Measurements from ENCODE around the gene KRTAP5-2. TPM values are rescaled to one million over a fixed set of nuclear protein-coding genes. Genes with fewer than 3 reads are reported as not detected.

Gene KRTAP5-2
- total RNA-seq, 1 donor from 2014 or later: not detected

DNA sequence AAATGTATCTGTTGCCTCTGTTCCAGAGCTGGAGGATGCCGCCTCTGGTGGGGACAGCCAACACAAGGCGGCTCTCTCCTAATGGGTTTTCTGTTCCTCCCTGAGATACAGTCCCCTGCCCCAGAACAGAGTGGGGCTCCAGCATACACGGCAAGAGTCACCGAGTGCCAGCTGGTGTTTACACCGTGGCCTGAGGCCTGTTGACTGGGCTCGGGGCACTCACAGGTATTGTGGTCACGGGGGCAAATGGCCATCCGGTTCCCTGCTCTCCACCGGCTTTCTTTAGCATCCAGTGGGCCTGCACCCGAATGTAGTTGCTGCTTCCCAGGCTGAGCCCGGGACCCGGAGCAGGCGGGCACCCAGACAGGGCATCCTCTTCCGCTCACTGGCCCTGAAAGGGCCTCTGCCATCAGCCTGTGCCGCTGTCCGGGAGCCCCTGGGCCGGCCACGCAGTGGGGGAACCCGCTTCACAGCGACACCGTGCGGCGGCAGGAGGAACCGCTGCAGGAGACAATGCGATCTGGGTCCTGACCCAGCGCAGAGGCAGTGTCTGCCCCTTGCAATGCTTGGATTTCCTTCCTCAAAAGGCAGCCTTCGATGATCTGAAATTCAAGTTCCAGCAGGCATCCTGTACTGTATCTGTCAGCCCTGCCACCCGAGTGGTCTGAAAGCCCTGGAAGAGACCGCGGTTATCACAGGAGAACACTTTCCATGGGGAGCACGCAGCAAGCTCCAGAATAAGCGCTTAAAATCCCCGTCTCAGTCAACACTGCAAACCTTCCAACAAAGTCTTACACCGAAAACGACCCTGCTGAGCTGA, 30.6 kb upstream of the KRTAP5-2 start:
- DNase-seq (ENCODE audit: low read depth): peak; percentile 3
- peaks cover 50% of the 10 kb centered on the region for H3K27me3 ChIP-seq (ENCODE audit: insufficient read depth, low read length)
- H3K9ac ChIP-seq (ENCODE audit: low read length): no peak overlapping the region
- no peaks in the 10 kb centered on the region for H3K79me2 ChIP-seq (ENCODE audit: insufficient read depth, low read length)
- no peak for FAIRE-seq
- no peak overlapping the region for H3K27ac Mint-ChIP-seq (ENCODE audit: unreplicated experiment)
- no peak overlapping the region for H3K4me2 ChIP-seq (ENCODE audit: low read length)
- no peak overlapping the region for H2AFZ ChIP-seq (ENCODE audit: low read depth, low read length)
- H3K36me3 ChIP-seq (ENCODE audit: insufficient read depth, low read length): no peaks in the 10 kb centered on the region
- peaks cover 9% of the 10 kb centered on the region for H3K4me1 Mint-ChIP-seq (ENCODE audit: low read depth, unreplicated experiment)
- peaks cover 75% of the 10 kb centered on the region for H3K27me3 Mint-ChIP-seq (ENCODE audit: low read depth, unreplicated experiment)
- H3K27ac ChIP-seq (ENCODE audit: low read depth, low read length): no peak overlapping the region
- no peaks in the 10 kb centered on the region for H3K9me3 Mint-ChIP-seq (ENCODE audit: unreplicated experiment)
- no peaks in the 10 kb centered on the region for H3K36me3 Mint-ChIP-seq (ENCODE audit: low read depth, unreplicated experiment)
- no peak overlapping the region for H3K4me3 Mint-ChIP-seq (ENCODE audit: unreplicated experiment)
- TF ChIP-seq, protein P1, sequence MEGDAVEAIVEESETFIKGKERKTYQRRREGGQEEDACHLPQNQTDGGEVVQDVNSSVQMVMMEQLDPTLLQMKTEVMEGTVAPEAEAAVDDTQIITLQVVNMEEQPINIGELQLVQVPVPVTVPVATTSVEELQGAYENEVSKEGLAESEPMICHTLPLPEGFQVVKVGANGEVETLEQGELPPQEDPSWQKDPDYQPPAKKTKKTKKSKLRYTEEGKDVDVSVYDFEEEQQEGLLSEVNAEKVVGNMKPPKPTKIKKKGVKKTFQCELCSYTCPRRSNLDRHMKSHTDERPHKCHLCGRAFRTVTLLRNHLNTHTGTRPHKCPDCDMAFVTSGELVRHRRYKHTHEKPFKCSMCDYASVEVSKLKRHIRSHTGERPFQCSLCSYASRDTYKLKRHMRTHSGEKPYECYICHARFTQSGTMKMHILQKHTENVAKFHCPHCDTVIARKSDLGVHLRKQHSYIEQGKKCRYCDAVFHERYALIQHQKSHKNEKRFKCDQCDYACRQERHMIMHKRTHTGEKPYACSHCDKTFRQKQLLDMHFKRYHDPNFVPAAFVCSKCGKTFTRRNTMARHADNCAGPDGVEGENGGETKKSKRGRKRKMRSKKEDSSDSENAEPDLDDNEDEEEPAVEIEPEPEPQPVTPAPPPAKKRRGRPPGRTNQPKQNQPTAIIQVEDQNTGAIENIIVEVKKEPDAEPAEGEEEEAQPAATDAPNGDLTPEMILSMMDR (IDR thresholded peaks at IDR 0.05; ENCODE audit: insufficient read depth, low read depth, low read length): peak; percentile 75
- no peak for TF ChIP-seq EZH2 (IDR thresholded peaks at IDR 0.05; ENCODE audit: insufficient read depth, low read length)
- no peaks in the 10 kb centered on the region for H3K4me1 ChIP-seq (ENCODE audit: insufficient read depth, low read length)
- no peaks in the 10 kb centered on the region for H3K9me3 ChIP-seq (ENCODE audit: insufficient read depth, low read depth, low read length)
- no peaks in the 10 kb centered on the region for H4K20me1 ChIP-seq (ENCODE audit: insufficient read depth, low read length)
- no peak overlapping the region for H3K4me3 ChIP-seq (ENCODE audit: insufficient read depth, low read depth, low read length)

- no peaks in the 10 kb centered on the region for H3K36me3 ChIP-seq (ENCODE audit: insufficient read depth, low read length)
- peaks cover 35% of the 10 kb centered on the region for H3K27me3 ChIP-seq (ENCODE audit: insufficient read depth, low read length)
- Mint-ChIP-seq H3K4me1 (ENCODE audit: low read depth, unreplicated experiment) (no peaks in the 10 kb centered on the region), H3K4me3 (ENCODE audit: unreplicated experiment) (no peak overlapping the region), H3K27me3 (ENCODE audit: low read depth, unreplicated experiment) (peaks cover 65% of the 10 kb centered on the region), H3K36me3 (ENCODE audit: low read depth, unreplicated experiment) (no peaks in the 10 kb centered on the region), H3K9me3 (ENCODE audit: unreplicated experiment) (no peaks in the 10 kb centered on the region), H3K27ac (ENCODE audit: unreplicated experiment) (no peak overlapping the region)
- no peak for DNase-seq (ENCODE audit: low read depth)
- no peaks in the 10 kb centered on the region for H4K20me1 ChIP-seq (ENCODE audit: insufficient read depth, low read length)
- no peak overlapping the region for H3K27ac ChIP-seq (ENCODE audit: low read depth, low read length)
- H3K4me2 ChIP-seq (ENCODE audit: low read length): no peak overlapping the region
- H3K9me3 ChIP-seq (ENCODE audit: insufficient read depth, low read depth, low read length): no peaks in the 10 kb centered on the region
- H3K4me1 ChIP-seq (ENCODE audit: insufficient read depth, low read length): no peaks in the 10 kb centered on the region
- H3K79me2 ChIP-seq (ENCODE audit: insufficient read depth, low read length): no peaks in the 10 kb centered on the region
- no peak overlapping the region for H3K4me3 ChIP-seq (ENCODE audit: insufficient read depth, low read depth, low read length)
- no peak overlapping the region for H3K9ac ChIP-seq (ENCODE audit: low read length)
- FAIRE-seq: no peak
- TF ChIP-seq, protein P1 (IDR thresholded peaks at IDR 0.05; ENCODE audit: insufficient read depth, low read depth, low read length): no peak
- no peak for TF ChIP-seq EZH2 (IDR thresholded peaks at IDR 0.05; ENCODE audit: insufficient read depth, low read length)
- H2AFZ ChIP-seq (ENCODE audit: low read depth, low read length): no peak overlapping the region
These were observed 27.4 kb upstream of the KRTAP5-2 start for GRCh38 chr11:1625541-1625940.

DNA sequence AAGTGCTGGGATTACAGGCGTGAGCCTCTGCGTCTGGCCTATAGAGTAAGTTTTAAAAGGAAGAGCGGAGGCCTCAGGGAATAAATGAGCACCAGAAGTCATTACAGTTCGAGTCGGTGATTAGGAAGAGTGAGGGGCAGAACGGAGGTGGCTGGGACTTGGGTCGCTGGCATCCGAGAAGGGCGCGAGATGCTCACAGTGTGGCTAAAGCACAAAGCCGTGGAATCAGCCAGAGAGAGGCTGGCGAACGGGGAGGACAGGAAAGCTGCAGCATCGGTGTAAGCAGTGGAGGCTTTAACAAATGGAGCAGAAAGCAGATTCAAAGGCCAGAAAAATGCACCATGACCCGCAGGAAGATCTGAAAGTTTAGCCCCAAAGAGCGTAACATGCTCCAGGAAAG, 26.5 kb upstream of the KRTAP5-2 start:
- Mint-ChIP-seq H3K27me3 (ENCODE audit: low read depth, unreplicated experiment) (peaks cover 65% of the 10 kb centered on the region), H3K4me1 (ENCODE audit: low read depth, unreplicated experiment) (no peaks in the 10 kb centered on the region), H3K9me3 (ENCODE audit: unreplicated experiment) (no peaks in the 10 kb centered on the region), H3K4me3 (ENCODE audit: unreplicated experiment) (no peak overlapping the region), H3K36me3 (ENCODE audit: low read depth, unreplicated experiment) (no peaks in the 10 kb centered on the region), H3K27ac (ENCODE audit: unreplicated experiment) (no peak overlapping the region)
- Histone ChIP-seq H3K27me3 (ENCODE audit: insufficient read depth, low read length) (peaks cover 34% of the 10 kb centered on the region), H3K79me2 (ENCODE audit: insufficient read depth, low read length) (no peaks in the 10 kb centered on the region), H3K36me3 (ENCODE audit: insufficient read depth, low read length) (no peaks in the 10 kb centered on the region), H4K20me1 (ENCODE audit: insufficient read depth, low read length) (no peaks in the 10 kb centered on the region), H3K4me3 (ENCODE audit: insufficient read depth, low read depth, low read length) (no peak overlapping the region), H3K9me3 (ENCODE audit: insufficient read depth, low read depth, low read length) (no peaks in the 10 kb centered on the region), H3K4me1 (ENCODE audit: insufficient read depth, low read length) (no peaks in the 10 kb centered on the region), H3K27ac (ENCODE audit: low read depth, low read length) (no peak overlapping the region), H3K4me2 (ENCODE audit: low read length) (no peak overlapping the region), H3K9ac (ENCODE audit: low read length) (no peak overlapping the region), H2AFZ (ENCODE audit: low read depth, low read length) (no peak overlapping the region)
- TF ChIP-seq EZH2 (IDR thresholded peaks at IDR 0.05; ENCODE audit: insufficient read depth, low read length): no peak
- TF ChIP-seq, protein P1 (IDR thresholded peaks at IDR 0.05; ENCODE audit: insufficient read depth, low read depth, low read length): no peak
- no peak for FAIRE-seq
- DNase-seq (ENCODE audit: low read depth): no peak

Data from astrocyte (in vitro differentiated cells and primary cell).